Panc1 (cell line): Measurements from ENCODE around the gene LARGE2. TPM values are rescaled to one million over a fixed set of nuclear protein-coding genes. Genes with fewer than 3 reads are reported as not detected.

ENCODE experiments used
- ATAC-seq: fragments of 200-7000 bp; cut with Tn5 transposase; 2 replicates; pipeline ENCODE4 v1.9.1; 2020; ENCODE audit warnings: mild to moderate bottlenecking, moderate library complexity
- BruUV-seq: library from RNA; stranded (reverse); fragments of 400-500 nt; replicated peaks from 2 replicates; lab custom pipeline; 2021; lab: Mats Ljungman, UMichigan
- CTCF ChIA-PET: fragments of 300-600 bp; sonication (Branson Sonifier 250); formaldehyde crosslinking; loops from one replicate; lab custom pipeline; 2022; ENCODE audit warnings: antibody characterized with exemption; lab: Charles Lee
- POLR2A ChIA-PET: fragments of 300-600 bp; sonication (Branson Sonifier 250); formaldehyde crosslinking; loops from one replicate; lab custom pipeline; 2022; ENCODE audit warnings: antibody characterized with exemption; lab: Charles Lee
- DNase-seq: peaks from one replicate; pipeline ENCODE4 v3.0.0-alpha.2; 2010; ENCODE audit warnings: low read depth, low spot score
- H3K27ac ChIP-seq: 2 replicates; pipeline ENCODE4 v1.5.1; 2011; ENCODE audit warnings: mild to moderate bottlenecking, low read length, inconsistent platforms
- H3K27me3 ChIP-seq: fragments of 200-500 bp; sonication (Bioruptor generic); 2 replicates; pipeline ENCODE4 v1.6.0; 2014; ENCODE audit warnings: low read length, inconsistent platforms; ENCODE audit not compliant: control insufficient read depth, insufficient read depth
- H3K36me3 ChIP-seq: fragments of 200-500 bp; sonication (Bioruptor generic); 2 replicates; pipeline ENCODE4 v1.5.1; 2014; ENCODE audit warnings: inconsistent platforms, mild to moderate bottlenecking, low read length, moderate library complexity; ENCODE audit not compliant: control insufficient read depth, insufficient read depth
- H3K4me1 ChIP-seq: 2 replicates; pipeline ENCODE4 v1.5.1; 2011; ENCODE audit warnings: inconsistent platforms, mild to moderate bottlenecking, low read length, moderate library complexity; ENCODE audit not compliant: control insufficient read depth, insufficient read depth
- H3K4me3 ChIP-seq, 2 experiments: 2 replicates each; pipeline ENCODE4 v1.5.1; 2011 to 2012; ENCODE audit warnings: low read depth in 2 of 2, low read length in 2 of 2, mild to moderate bottlenecking in 2 of 2, inconsistent platforms in 1 of 2, moderate library complexity in 1 of 2
- H3K9me3 ChIP-seq: fragments of 200-500 bp; sonication (Bioruptor generic); 2 replicates; pipeline ENCODE4 v1.5.1; 2014; ENCODE audit warnings: low read depth, mild to moderate bottlenecking, inconsistent platforms, low read length, moderate library complexity; ENCODE audit not compliant: control insufficient read depth, insufficient read depth
- CTCF ChIP-seq: fragments of 450-650 bp; IDR thresholded peaks from 2 replicates; pipeline ENCODE4 v1.5.1; 2017; ENCODE audit warnings: mild to moderate bottlenecking
- POLR2AphosphoS5 ChIP-seq: IDR thresholded peaks from 2 replicates; pipeline ENCODE4 v1.6.1; 2012; ENCODE audit warnings: mild to moderate bottlenecking, low read depth, low read length, moderate library complexity
- REST ChIP-seq, 2 experiments: IDR thresholded peaks; 2 replicates each; pipeline ENCODE4 v1.6.1; 2011 to 2012; ENCODE audit warnings: low read depth in 2 of 2, control low read depth in 1 of 2, low read length in 1 of 2, mild to moderate bottlenecking in 1 of 2, moderate library complexity in 1 of 2; ENCODE audit not compliant: insufficient read depth in 1 of 2
- SIN3A ChIP-seq: IDR thresholded peaks from 2 replicates; pipeline ENCODE4 v1.6.1; 2012; ENCODE audit warnings: low read depth, mild to moderate bottlenecking, low read length, moderate library complexity, borderline replicate concordance; ENCODE audit not compliant: insufficient read depth
- TCF7L2 ChIP-seq: IDR thresholded peaks from 2 replicates; pipeline ENCODE4 v1.6.1; 2011; ENCODE audit warnings: mild to moderate bottlenecking, low read depth, low read length, inconsistent platforms
- in situ Hi-C: cut with HindIII; loops from 2 replicates; pipeline ENCODE4 v1.10.0; 2016; ENCODE audit warnings: low sequenced_read_pairs, low pct_unique_long_range_greater_than_20kb
- intact Hi-C: fragments of 100-400 bp; cut with micrococcal nuclease; formaldehyde crosslinking; loops from one replicate; pipeline ENCODE4 v1.10.0; 2022; ENCODE audit not compliant: unreplicated experiment
- total RNA-seq: library from RNA; stranded (reverse); gene quantifications from one replicate; pipeline ENCODE4 v1.2.1, GENCODE V29; 2021; ENCODE audit not compliant: unreplicated experiment

Gene LARGE2
- total RNA-seq, 1 experiment from 2014 or later, result 1.4 TPM

GRCh38 chr11:45890886-45891550 lies 31.4 kb upstream of the LARGE2 start:
- Histone ChIP-seq H3K27ac (no peak overlapping the region), H3K4me3 (no peak overlapping the region), H3K27me3 (no peaks in the 10 kb centered on the region), H3K9me3 (no peaks in the 10 kb centered on the region), H3K36me3 (no peaks in the 10 kb centered on the region), H3K4me1 (no peaks in the 10 kb centered on the region)
- no peak for ATAC-seq
- POLR2A ChIA-PET, result no interaction called here
- no TSS peak for BruUV-seq
- DNase-seq, result no peak
- CTCF ChIA-PET, result no interaction called here
- TF ChIP-seq CTCF (no peak), TCF7L2 (no peak), POLR2AphosphoS5 (no peak), REST (IDR thresholded peaks at IDR 0.05; ENCODE audit: insufficient read depth in 1 of 2, low read depth in 2 of 2, low read length in 1 of 2) (no peak), SIN3A (no peak)
- intact Hi-C loops, result no loop called here
- in situ Hi-C loops, result no loop called here

GRCh38 chr11:45892856-45893255 lies 29.6 kb upstream of the LARGE2 start:
- H3K36me3 ChIP-seq, result no peaks in the 10 kb centered on the region
- intact Hi-C loops (no loop called here), in situ Hi-C loops (no loop called here)
- DNase-seq (no peak), ATAC-seq (no peak)
- CTCF ChIA-PET, result no interaction called here
- no peaks in the 10 kb centered on the region for H3K9me3 ChIP-seq
- BruUV-seq, result no TSS peak
- TF ChIP-seq SIN3A, result no peak
- no peak for TF ChIP-seq TCF7L2
- TF ChIP-seq POLR2AphosphoS5, result no peak
- no peaks in the 10 kb centered on the region for H3K27me3 ChIP-seq
- H3K4me3 ChIP-seq, result no peak overlapping the region
- no peaks in the 10 kb centered on the region for H3K4me1 ChIP-seq
- POLR2A ChIA-PET, result no interaction called here
- H3K27ac ChIP-seq, result no peak overlapping the region

GRCh38 chr11:45894555-45895247 lies 27.8 kb upstream of the LARGE2 start:
- ATAC-seq (no peak), DNase-seq (no peak)
- no TSS peak for BruUV-seq
- TF ChIP-seq CTCF (no peak), REST (IDR thresholded peaks at IDR 0.05; ENCODE audit: insufficient read depth in 1 of 2, low read depth in 2 of 2, low read length in 1 of 2) (no peak), SIN3A (no peak), POLR2AphosphoS5 (no peak), TCF7L2 (no peak)
- H3K4me1 ChIP-seq, result peaks cover 6% of the 10 kb centered on the region; the same call in 1 of the 2 replicates
- no peak overlapping the region for H3K4me3 ChIP-seq
- no peak overlapping the region for H3K27ac ChIP-seq
- in situ Hi-C loops, result no loop called here
- no peaks in the 10 kb centered on the region for H3K9me3 ChIP-seq
- H3K36me3 ChIP-seq, result no peaks in the 10 kb centered on the region
- intact Hi-C loops, result no loop called here
- ChIA-PET CTCF (no interaction called here), POLR2A (no interaction called here)
- H3K27me3 ChIP-seq, result no peaks in the 10 kb centered on the region
